Right lung (tissue), 5 donors: Measurements from ENCODE around the gene EZR. TPM values are rescaled to one million over a fixed set of nuclear protein-coding genes. Genes with fewer than 3 reads are reported as not detected.
A peak's percentile ranks its signal among the peaks of the same experiment; 100 is the strongest.

Experiments
- DNase-seq, 2 donors: peaks; one replicate each; pipeline ENCODE4 v3.0.0-alpha.2; 2013
- polyA plus RNA-seq, 5 donors: library from polyadenylated mRNA; unstranded; fragments of 120-200 nt; gene quantifications; one replicate each; pipeline versions ENCODE4 v1.2.1 to v1.2.3, GENCODE V29; 2013; ENCODE audit warnings: inconsistent platforms in 1 of 5, low replicate concordance in 1 of 5; ENCODE audit not compliant: insufficient read length in 5 of 5, insufficient read depth in 1 of 5

Gene EZR
- polyA plus RNA-seq, 5 donors = 143 to 172 (median 149) TPM

GRCh38 chr6:158819977-158820622, 932 bp upstream of the EZR start:
- no peak for DNase-seq

GRCh38 chr6:158818581-158819212, 471 bp downstream of the EZR start:
- DNase-seq = peak in 1 of 2 donors; percentile 51

- peak; percentile 67 to 68 for DNase-seq
Measured at GRCh38 chr6:158817728-158818580, 1.2 kb downstream of the EZR start.

GRCh38 chr6:158816803-158817727, 2.1 kb downstream of the EZR start:
- DNase-seq = no peak

GRCh38 chr6:158816329-158816728, 2.8 kb downstream of the EZR start:
- no peak for DNase-seq

GRCh38 chr6:158815907-158816306, 3.3 kb downstream of the EZR start:
- DNase-seq = no peak

- DNase-seq = no peak
Measured at GRCh38 chr6:158815379-158815724, 3.8 kb downstream of the EZR start.

GRCh38 chr6:158813032-158813431, 6.1 kb downstream of the EZR start:
- DNase-seq = no peak

GRCh38 chr6:158812611-158813010, 6.6 kb downstream of the EZR start:
- no peak for DNase-seq

- DNase-seq = no peak
Measured at GRCh38 chr6:158810155-158811095, 8.7 kb downstream of the EZR start.

GRCh38 chr6:158808941-158809678, 10.1 kb downstream of the EZR start:
- DNase-seq = no peak

GRCh38 chr6:158808442-158808833, 10.7 kb downstream of the EZR start:
- no peak for DNase-seq

- DNase-seq = no peak
Measured at GRCh38 chr6:158807515-158808441, 11.4 kb downstream of the EZR start.

GRCh38 chr6:158805698-158806377, 13.3 kb downstream of the EZR start:
- DNase-seq = no peak

GRCh38 chr6:158804207-158804606, 15.0 kb downstream of the EZR start:
- no peak for DNase-seq

GRCh38 chr6:158803733-158804143, 15.4 kb downstream of the EZR start:
- no peak for DNase-seq

GRCh38 chr6:158801655-158802294, 17.4 kb downstream of the EZR start:
- no peak for DNase-seq
